Stomach smooth muscle (tissue), 2 donors: ENCODE data around the gene SPTLC3.

Experiments
- H3K27ac ChIP-seq: one replicate; pipeline ENCODE4 v1.7.0; 2013; ENCODE audit warnings: mild to moderate bottlenecking, low read length, inconsistent platforms
- H3K27me3 ChIP-seq, 2 donors: one replicate each; pipeline ENCODE4 v1.7.0; 2013; ENCODE audit warnings: low read length in 2 of 2; ENCODE audit not compliant: insufficient read depth in 2 of 2, control insufficient read depth in 1 of 2
- H3K36me3 ChIP-seq, 2 donors: one replicate each; pipeline ENCODE4 v1.7.0; 2013; ENCODE audit warnings: low read length in 2 of 2; ENCODE audit not compliant: control insufficient read depth in 2 of 2, insufficient read depth in 2 of 2
- H3K4me1 ChIP-seq: one replicate; pipeline ENCODE4 v1.7.0; 2013; ENCODE audit warnings: low read length; ENCODE audit not compliant: control insufficient read depth, insufficient read depth
- H3K4me3 ChIP-seq, 2 donors: one replicate each; pipeline ENCODE4 v1.7.0; 2013; ENCODE audit warnings: low read length in 2 of 2
- H3K9ac ChIP-seq, 2 donors: one replicate each; pipeline ENCODE4 v1.7.0; 2013; ENCODE audit warnings: low read length in 2 of 2, mild to moderate bottlenecking in 1 of 2
- H3K9me3 ChIP-seq, 2 donors: one replicate each; pipeline ENCODE4 v1.7.0; 2013; ENCODE audit warnings: low read length in 2 of 2; ENCODE audit not compliant: control insufficient read depth in 2 of 2
- donor health status: healthy.
- donor health status: Pancreatic carcinoma.

The SPTLC3 gene

DNA sequence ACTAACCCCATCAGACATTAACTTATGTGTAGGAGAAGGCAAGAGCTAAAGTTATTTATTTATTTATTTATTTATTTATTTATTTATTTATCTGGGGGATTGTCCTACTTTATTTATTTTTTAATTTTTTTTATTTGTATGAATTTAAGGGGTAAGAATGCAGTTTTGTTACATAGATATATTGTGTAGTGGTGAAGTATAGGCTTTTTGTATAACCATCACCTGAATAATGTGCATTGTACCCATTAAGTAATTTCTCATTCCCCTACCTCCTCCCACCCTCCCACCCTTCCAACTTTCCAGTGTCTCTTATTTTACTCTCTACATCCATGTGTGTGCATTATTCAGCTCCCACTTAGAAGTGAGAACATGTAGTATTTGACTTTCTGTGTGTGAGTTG, 51.6 kb downstream of the SPTLC3 start:
- H3K27me3 ChIP-seq: no peaks in the 10 kb centered on the region
- no peaks in the 10 kb centered on the region for H3K9me3 ChIP-seq
- no peak overlapping the region for H3K27ac ChIP-seq
- no peaks in the 10 kb centered on the region for H3K36me3 ChIP-seq
- H3K4me1 ChIP-seq: no peaks in the 10 kb centered on the region
- H3K4me3 ChIP-seq: no peak overlapping the region
- no peak overlapping the region for H3K9ac ChIP-seq

DNA sequence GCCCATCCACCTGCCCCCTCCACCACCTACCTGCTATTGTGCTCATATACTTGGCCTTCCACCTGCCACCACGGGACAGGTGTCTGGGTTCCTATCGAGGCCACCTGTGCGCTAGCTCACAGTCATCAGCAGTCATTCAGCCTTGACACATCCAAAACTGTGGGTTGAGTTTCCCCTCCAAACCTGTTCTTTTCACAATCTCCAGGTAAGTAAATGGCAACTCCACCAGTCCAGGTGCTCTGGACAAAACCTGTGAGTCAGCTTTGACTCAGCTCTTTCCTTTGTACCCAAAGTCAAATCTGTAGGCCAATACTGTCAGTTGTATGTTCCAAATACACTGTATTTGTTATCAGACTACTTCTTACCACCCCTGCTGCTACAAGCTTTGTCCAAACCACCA, 52.6 kb downstream of the SPTLC3 start:
- no peak overlapping the region for H3K4me3 ChIP-seq
- no peaks in the 10 kb centered on the region for H3K4me1 ChIP-seq
- H3K36me3 ChIP-seq: no peaks in the 10 kb centered on the region
- H3K9me3 ChIP-seq: no peaks in the 10 kb centered on the region
- H3K9ac ChIP-seq: no peak overlapping the region
- no peaks in the 10 kb centered on the region for H3K27me3 ChIP-seq
- H3K27ac ChIP-seq: no peak overlapping the region

DNA sequence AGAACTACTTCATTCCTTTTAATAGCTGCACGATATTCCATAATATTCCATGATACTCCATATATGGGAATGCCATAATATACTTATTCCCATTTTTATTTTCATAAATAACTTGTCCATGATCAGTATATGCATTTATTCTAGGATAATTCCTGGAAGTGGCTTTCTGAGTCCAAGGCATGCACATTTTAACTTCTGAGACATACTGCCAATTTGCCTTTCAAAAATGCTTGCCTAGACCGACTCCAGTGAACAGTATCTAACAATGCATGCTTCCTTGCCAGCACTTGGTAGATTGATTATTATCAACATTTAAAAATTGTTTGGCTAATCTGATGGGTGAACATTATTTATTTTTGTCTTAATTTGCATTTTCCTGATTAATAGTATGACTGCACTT, 54.0 kb downstream of the SPTLC3 start:
- Histone ChIP-seq H3K36me3 (no peaks in the 10 kb centered on the region), H3K27ac (no peak overlapping the region), H3K27me3 (no peaks in the 10 kb centered on the region), H3K9ac (no peak overlapping the region), H3K4me3 (no peak overlapping the region), H3K4me1 (no peaks in the 10 kb centered on the region), H3K9me3 (no peaks in the 10 kb centered on the region)

DNA sequence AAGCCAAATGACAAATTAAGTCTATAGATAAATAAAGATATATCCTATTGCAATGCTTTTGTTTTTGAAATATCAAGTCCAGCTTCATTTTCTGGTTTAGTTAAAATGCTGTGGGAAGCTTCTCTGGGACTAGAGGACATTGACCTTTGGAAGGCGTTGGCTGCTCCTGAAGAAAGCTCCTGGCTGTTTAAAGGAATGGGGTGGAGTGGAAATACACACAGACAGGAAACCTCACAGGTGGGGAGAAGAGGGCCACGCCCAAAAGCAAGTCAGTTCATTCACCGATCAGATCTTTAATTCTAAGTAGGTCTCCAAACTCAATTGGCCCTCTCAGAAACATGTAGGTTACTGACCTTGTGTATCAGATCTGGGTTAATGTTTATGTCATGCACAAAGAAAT, 59.6 kb downstream of the SPTLC3 start:
- Histone ChIP-seq H3K27me3 (no peaks in the 10 kb centered on the region), H3K36me3 (no peaks in the 10 kb centered on the region), H3K9ac (no peak overlapping the region), H3K4me1 (no peaks in the 10 kb centered on the region), H3K9me3 (no peaks in the 10 kb centered on the region), H3K4me3 (no peak overlapping the region), H3K27ac (no peak overlapping the region)

DNA sequence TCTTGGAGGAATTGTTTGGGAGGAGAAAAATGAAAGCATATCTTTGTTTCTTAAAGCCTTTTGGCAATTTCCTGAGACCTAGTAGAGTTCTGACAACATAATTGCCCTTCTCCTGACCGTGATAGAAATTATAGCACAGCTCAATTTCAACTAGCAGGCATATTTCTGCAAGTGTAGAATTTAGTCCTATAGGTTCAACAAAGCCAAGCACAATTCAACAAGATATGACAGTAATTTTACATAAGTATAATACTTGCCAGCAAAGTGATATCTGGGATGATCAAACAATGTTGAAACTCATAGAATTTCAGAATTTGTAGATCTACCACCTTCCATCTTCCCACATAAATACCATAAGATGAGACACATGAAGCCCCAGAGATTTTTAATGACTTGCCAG, 73.1 kb downstream of the SPTLC3 start:
- H3K36me3 ChIP-seq: no peaks in the 10 kb centered on the region
- H3K27me3 ChIP-seq: no peaks in the 10 kb centered on the region
- H3K4me1 ChIP-seq: no peaks in the 10 kb centered on the region
- no peak overlapping the region for H3K4me3 ChIP-seq
- H3K9me3 ChIP-seq: no peaks in the 10 kb centered on the region
- H3K27ac ChIP-seq: no peak overlapping the region
- no peak overlapping the region for H3K9ac ChIP-seq

DNA sequence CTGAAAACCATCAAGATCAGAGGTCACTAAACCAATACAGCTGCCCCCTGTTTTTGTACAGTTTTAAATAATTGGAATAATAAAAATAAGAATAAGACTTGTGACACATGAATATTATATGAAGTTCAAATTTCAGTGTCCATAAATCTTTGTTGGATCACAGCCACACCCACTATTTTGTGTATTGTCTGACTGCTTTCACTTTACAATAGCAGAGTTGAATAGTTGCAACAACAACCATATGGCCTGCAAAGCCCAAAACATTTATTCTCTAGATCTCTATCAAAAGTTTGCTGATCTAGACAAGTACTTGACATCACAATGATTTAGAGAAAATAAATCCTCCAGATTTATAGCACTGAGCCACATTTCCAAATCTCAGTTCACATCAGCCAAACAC, 73.6 kb downstream of the SPTLC3 start:
- H3K36me3 ChIP-seq: no peaks in the 10 kb centered on the region
- no peaks in the 10 kb centered on the region for H3K27me3 ChIP-seq
- H3K9ac ChIP-seq: no peak overlapping the region
- no peaks in the 10 kb centered on the region for H3K4me1 ChIP-seq
- H3K27ac ChIP-seq: no peak overlapping the region
- no peaks in the 10 kb centered on the region for H3K9me3 ChIP-seq
- no peak overlapping the region for H3K4me3 ChIP-seq

DNA sequence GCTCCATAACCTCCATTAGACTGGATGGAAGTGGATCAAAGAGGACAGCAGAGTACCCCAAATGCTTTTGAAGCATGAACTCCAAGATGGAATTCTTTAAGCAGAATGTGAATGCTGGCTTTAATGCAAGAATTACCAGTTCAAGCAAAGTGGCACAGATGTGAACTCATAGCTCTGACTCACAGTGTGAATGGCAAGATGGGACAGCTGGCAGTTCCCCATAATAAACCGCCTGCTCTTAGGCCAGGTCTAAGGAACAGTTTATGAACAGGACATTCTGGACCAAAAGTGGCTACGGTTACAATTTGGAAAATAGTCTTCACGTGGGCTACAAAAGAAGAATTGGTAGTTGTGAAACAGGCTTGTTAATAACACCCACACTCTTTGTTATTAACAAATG, 76.5 kb downstream of the SPTLC3 start:
- Histone ChIP-seq H3K36me3 (no peaks in the 10 kb centered on the region), H3K4me3 (no peak overlapping the region), H3K4me1 (no peaks in the 10 kb centered on the region), H3K27ac (no peak overlapping the region), H3K9ac (no peak overlapping the region), H3K27me3 (no peaks in the 10 kb centered on the region), H3K9me3 (no peaks in the 10 kb centered on the region)

DNA sequence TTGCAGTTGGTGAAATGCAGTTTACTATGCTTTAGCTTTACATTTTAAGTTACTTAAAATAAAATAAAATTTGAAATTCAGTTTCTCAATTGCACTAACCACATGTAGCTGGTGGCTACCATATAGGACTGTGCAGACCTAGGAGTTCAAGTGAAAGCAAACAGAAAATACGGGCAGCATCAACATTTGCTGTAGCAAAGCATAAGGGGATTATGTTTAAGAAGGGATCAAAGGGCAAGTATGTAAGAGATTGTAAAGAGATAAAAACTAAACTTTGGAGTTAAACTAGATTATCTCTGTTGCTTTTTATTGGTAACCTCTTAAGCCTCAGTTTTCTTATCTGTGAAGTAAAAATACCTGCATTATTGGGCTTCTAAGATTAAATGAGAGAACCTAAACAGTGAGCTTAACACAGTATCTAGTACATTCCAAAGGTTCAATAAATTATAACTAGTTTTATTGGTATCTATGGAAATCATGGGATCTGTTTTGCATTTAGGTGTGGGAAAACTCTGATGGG, 81.2 kb downstream of the SPTLC3 start:
- Histone ChIP-seq H3K27ac (no peak overlapping the region), H3K9me3 (no peaks in the 10 kb centered on the region), H3K4me1 (no peaks in the 10 kb centered on the region), H3K27me3 (no peaks in the 10 kb centered on the region), H3K4me3 (no peak overlapping the region), H3K36me3 (peaks cover 4 to 5% of the 10 kb centered on the region in 2 donors), H3K9ac (no peak overlapping the region)

DNA sequence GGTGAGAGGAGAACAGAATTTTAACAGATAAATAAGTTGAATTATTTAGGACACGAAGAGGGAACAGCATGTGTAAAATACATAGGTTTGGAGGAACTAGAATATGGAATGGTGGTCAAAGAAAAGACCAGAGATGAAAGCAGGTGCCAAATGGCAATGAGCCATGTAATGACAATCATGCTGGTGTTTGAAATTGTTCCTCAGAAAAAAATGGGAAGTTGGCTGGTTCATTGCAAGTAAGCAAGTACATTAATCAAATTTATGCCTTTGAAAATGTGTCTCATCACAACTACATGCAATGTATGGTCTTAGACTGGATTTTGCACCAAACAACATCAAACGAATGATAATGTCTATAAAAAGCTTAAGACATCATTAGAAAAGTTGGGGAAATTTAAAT, 83.3 kb downstream of the SPTLC3 start:
- Histone ChIP-seq H3K9me3 (no peaks in the 10 kb centered on the region), H3K27me3 (no peaks in the 10 kb centered on the region), H3K27ac (no peak overlapping the region), H3K4me1 (no peaks in the 10 kb centered on the region), H3K4me3 (no peak overlapping the region), H3K36me3 (peaks cover 4 to 5% of the 10 kb centered on the region in 2 donors), H3K9ac (no peak overlapping the region)

DNA sequence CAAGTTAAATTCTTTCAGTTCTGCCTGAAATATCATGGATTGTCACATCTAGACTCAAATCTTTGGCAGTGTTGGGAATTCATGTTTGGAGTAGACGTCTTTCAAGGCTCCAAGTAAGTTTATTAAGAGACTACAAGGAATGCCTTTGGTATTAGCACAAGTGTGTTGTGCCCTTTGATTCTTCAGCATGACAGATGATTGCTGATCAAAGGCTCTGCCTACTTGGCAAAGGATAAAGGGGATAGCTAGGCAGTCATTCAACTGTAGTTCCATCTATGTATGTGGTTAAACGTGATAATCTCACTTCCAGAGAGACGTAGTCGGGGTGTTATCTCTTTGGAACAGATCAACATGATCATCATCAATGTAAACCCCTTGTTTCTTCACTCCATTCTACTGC, 86.2 kb downstream of the SPTLC3 start:
- Histone ChIP-seq H3K27ac (no peak overlapping the region), H3K27me3 (no peaks in the 10 kb centered on the region), H3K36me3 (peaks cover 4 to 5% of the 10 kb centered on the region in 2 donors), H3K4me3 (no peak overlapping the region), H3K4me1 (no peaks in the 10 kb centered on the region), H3K9me3 (no peaks in the 10 kb centered on the region), H3K9ac (no peak overlapping the region)

DNA sequence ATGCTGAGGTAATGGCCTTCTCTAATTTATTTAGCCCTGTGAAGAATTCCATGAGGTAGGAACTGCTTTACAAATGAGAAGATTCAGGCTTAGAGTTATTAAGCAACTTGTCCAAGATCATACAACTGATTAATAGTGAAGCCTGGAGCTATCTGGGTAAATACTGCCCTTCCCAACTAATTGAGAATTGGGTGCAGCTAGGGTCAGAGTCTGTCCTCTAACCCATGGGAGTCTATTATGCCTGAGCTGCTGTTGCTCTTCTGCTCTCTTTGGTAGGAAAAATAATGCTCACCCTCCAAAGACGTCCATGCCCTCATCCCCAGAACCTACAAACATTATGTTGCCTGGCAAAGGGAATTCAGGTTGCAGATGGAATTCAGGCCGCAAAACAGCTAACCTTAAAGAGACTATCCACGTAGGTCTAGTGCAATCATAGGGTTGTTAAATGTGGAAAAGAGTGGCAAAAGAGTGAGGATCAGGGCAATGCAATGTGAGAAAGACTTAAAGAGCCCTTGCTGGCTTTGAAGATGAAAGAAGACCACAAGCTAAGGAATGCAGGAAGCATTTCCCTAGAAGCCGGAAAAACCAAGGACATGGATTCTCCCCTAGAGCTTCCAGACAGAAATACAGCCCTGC, 90.1 kb downstream of the SPTLC3 start:
- H3K9me3 ChIP-seq: no peaks in the 10 kb centered on the region
- no peak overlapping the region for H3K27ac ChIP-seq
- H3K4me1 ChIP-seq: no peaks in the 10 kb centered on the region
- no peak overlapping the region for H3K9ac ChIP-seq
- no peaks in the 10 kb centered on the region for H3K27me3 ChIP-seq
- no peak overlapping the region for H3K4me3 ChIP-seq
- peaks cover 4% of the 10 kb centered on the region in 2 donors for H3K36me3 ChIP-seq
